HUDEP-2 (cell line): ENCODE results near the gene TTC17.
A peak's percentile ranks its signal among the peaks of the same experiment; 100 is the strongest.
"Not testable (repeated sequence)": the region's sequence is repeated elsewhere in the genome, so short reads cannot be mapped to it uniquely, and the experiment has no call there.

Source experiments
- DNase-seq, 76 experiments: peaks; one replicate each; lab custom pipeline; 2025; ENCODE audit not compliant: unreplicated experiment in 76 of 76; lab: John Stamatoyannopoulos, UW

TTC17 gene

DNA sequence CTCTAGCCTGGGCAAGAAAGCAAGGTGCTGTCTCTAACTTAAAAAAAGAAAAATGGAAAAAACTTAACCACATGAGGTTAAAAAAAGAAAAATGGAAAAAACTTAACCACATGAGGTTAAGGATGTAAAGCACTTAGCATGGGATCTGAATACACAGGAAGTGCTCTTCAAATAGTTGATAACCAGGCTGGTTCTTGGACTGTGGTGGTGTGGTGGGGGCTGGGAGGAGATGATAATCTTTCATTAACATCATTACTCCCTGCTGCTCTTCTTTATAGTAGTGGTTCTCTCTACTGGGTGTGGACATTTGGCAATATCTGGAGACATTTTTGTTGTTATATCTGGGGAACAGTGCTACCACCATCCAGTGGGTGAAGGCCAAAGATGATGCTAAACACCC is 88.4 kb downstream of the TTC17 start:
- DNase-seq: peak in 4 of 76 experiments; percentile 1 to 2 (median 2)

DNA sequence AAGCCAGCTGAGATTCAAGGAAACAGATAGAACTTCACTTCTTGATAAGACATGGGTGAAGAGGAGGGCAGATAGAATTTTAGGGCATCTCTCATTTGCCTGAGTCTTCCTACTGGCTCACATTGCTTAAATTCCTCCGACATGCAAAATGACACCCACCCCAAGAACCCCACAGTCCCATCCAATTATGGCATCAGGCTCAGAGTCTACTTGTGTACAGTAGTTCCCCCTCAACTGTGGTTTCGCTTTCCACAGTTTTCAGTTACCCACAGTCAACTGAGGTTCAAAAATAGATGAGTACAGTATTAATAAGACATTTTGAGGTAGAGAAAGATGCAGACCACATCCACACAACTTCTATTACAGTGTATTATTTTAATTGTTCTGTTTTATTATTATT is 99.8 kb downstream of the TTC17 start:
- no peak for DNase-seq

DNA sequence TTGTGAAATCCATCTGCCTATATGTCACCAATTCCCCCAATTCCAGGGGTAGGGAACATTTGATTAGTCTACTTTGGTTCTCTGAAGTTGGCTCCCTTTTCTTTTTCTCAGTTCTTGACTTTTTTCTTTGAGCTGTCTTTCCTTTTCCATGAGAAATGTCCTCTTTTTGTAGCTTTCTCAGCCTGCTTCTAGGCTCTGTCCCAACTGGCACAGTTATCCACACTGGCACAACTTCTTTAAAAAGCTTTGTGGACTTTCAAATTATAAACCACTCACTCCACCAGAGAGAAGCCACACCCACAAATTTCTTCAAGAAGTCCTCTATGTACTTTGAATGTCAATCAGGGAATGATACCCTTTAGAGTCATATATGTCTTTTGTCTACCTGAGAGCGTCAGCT is 100.5 kb downstream of the TTC17 start:
- no peak for DNase-seq

DNA sequence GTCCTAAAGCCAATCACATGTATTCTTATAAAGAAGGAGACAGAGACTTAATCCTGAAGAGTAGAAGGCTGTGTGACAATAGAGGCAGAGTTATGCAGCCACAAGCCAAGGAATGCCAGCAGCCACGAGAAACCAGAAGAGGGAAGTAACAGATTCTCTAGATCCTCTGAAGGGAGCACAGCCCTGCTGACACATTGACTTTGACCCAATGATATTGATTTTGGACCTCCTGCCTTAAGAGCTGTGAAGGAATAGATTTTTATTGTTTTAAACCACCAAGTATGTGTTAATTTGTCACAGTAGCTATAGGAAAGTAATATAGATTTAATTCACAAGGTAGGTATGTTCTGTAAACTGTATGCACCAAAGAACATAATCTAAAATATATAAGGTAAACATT is 103.6 kb downstream of the TTC17 start:
- no peak for DNase-seq

DNA sequence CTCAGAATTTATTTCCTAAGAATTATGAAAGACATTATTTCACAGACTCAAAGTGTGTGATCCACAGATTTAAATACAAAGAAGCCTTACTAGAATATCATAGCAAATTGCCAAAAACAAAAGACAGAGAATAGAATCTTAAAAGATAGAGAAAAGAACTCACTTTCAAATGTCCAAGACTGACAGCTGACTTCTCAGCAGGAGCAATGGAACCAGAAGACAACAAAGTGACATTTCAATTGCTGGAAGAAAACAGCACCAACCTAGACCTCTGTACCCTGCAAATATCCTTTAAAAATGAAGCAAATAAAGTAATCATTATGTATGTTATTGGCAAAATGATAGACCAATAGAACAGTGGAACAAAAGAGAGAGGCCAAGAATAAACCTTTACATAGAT is 109.2 kb downstream of the TTC17 start:
- DNase-seq: no peak

DNA sequence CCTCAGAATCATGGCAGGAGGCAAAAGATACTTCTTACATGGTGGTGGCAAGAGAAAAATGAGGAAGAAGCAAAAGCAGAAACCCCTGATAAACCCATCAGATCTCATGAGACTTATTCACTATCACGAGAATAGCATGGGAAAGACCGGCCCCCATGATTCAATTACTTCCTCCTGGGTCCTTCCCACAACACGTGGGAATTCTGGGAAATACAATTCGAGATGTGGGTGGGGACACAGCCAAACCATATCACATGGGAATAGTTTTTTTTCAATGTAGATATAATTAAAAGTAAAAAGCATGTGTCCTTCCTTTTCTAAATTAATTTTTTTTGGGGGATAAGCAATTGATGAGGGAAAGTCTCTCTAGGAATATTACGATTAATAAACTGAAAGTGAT is 118.8 kb downstream of the TTC17 start:
- not testable (repeated sequence) for DNase-seq

DNA sequence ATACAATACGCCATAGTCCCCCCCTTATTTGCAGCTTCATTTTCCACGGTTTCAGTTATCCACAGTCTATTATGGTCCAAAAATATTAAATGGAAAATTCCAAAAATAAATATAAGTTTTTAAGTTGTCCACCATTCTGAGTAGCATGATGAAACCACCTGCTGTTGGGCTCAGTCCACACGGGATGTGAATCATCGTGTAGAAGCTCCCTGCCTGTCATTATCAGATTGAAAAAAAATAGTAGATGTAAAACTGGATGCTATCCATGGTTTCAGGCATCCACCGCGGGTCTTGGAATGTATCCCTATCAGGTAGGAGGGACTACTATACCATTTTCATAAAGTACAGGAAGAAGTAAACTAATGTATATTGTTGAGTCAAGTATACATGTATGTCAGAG is 127.4 kb downstream of the TTC17 start:
- no peak for DNase-seq

DNA sequence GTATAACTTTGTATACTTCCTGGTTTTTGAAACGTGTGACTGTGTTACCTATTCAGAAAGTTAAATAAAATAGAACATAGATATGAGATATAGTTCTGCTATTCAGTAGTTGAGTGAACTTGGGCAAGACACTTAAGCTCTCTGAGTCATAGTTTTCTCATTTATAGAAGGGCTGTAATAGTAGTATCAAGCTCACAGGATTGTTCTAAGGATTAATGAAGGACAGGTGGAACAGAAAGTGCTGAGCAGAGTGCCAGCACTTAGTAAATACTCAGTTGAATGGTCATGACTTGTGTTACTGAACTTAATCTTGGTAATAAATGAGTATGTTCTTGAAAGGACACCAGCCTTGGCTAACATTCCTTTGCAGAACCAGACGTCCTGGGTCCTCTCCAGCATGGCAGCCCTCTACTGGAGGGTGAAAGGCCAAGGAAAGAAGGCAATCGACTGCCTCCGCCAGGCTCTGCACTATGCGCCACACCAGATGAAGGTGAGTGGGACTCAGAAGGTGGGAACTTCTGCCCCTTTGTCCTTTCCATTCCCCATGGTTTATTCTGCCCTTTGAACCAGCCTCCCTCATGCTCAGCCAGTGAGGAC is 131.2 kb downstream of the TTC17 start:
- DNase-seq: no peak

DNA sequence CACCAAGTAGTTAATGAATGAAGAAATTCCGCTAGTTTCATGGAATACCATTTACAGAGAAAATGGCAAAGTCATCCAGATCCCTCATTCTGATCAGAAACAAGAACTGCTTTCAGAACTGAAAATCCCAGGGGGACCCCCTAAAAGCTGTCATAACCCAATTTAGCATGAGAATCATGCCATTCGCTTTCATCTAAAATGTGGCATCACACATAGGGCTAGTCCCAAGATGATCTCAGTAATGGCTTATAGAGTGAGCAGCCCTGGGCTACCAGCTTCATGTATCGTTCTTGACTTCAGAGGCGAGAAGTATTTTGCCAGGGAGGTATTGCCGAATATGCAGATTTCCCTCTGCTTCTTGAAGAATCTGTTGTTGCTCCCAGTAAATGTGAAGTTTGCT is 134.0 kb downstream of the TTC17 start:
- DNase-seq: no peak

DNA sequence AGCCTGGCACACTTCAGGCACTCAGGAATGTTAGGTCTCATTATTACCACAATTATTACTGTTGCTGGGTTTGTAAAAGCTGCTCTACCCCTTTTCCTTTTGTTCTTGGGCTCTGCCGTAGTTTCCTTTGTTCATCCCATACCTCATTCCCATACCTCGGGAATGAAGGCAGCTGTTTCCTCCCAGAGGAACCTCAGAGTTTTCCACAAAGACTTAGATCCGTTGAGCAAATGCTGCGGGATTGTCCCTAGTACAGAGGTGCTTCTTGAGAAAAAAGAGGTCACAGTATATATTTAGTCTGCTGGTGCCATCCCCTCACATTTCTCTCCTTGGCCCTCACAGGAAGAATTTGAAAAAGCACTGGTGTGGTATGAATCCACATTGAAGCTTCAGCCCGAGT is 134.7 kb downstream of the TTC17 start:
- no peak for DNase-seq

DNA sequence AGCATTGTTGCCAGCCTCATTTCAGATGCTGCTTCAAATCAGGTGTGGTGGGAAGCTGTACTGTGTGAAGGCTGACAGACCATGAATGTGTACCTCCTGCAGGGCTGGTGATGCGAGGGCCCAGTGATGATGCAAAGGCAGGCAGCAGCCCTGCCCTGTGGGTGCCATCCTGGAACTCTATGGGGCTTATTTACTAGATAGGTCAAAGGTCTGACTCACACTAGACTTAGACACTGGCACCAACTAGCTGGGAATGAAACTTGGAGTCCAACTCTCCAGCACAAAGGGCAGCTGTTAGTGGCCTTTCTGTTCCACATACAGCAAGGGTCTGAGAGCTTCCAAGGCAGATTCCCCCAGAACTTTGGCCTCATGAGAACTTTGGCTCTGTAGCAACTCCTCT is 138.4 kb downstream of the TTC17 start:
- DNase-seq: no peak

DNA sequence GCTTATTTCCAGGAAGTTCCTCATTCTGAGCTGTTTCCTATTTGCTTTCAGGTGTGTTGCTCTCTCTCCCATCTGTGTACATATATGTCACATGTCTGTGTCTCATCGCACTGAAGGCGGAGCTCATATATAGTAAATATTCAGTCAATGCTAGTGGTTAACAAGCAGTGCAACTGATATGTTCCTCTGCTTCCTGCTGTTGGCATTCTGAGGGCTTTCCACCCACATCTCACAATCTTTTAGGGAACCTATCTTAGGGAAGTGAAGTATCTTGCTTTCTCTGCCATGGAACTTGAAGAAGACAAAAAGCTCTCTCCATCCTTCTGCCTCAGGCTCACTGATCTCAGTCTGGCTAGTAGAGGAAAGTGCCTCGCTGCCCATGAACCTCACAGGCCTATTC is 139.8 kb downstream of the TTC17 start:
- no peak for DNase-seq

DNA sequence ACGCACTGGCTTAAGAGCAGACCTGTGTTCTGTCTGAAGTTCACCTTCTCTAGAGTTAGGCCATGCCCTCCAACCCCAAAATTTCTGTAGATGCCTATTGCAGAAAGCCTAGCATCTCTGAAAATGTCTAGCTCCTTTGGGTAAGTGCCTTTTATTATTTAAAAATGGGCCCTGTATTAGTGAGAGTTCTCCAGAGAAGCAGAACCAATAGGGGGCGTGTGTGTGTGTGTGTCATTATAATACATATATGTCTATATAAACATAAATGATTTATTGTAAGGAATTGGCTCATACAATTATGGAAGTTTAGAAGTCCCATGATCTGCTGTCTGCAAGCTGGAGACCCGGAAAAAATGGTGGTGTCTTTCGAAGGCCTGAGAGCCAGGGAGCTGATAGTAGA is 144.7 kb downstream of the TTC17 start:
- DNase-seq: peak in 4 of 76 experiments; percentile 3 to 25 (median 14)

DNA sequence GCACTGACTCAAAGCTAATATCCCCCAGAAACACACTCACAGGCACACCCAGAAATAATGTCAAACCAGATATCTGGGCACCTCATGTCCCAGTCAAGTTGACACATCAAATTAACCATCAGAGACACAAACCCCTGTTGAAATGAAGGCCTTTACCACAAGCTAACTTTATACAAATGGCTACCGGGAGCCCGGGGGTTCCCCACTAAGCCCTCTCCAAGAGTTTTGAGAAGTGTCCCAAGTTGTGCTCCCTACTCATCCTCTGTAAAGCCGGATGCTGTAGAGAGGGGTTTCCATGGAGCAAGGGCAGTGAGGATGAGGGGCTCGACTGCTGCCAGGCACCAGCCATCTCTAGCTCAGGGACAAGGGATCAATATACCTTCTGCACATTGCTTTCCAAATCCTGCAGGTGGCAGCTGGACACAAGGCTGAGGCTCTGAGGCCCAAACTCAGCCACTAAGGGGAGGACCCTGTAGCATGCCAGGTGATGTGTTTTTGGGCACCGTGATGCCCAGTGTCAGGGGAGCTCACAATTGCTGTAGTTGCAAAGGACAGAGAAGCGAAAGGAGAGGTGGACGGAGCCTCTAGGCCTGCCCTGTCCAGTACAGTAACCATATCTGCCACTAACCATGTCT is 145.7 kb downstream of the TTC17 start:
- peak in 15 of 76 experiments; percentile 2 to 54 (median 15) for DNase-seq

DNA sequence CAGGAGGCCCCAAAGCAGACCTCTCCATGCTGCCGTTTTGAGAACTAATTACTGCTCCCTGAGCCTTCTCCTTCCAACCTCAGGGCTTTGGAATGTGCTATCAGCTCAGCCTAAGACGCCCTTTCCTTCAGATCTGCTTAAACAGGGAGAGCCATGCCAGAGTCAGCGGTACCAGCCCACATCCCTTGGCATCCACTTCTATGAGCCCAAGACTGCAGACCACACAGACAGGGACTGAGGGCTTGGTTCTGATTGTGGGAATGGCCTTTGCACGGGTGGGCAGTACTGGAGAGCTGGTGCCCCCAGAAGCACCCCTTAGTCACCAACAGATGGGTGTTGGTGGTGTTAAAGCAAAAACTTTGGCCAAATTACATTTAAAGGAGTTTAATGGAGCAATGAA is 146.5 kb downstream of the TTC17 start:
- no peak for DNase-seq

DNA sequence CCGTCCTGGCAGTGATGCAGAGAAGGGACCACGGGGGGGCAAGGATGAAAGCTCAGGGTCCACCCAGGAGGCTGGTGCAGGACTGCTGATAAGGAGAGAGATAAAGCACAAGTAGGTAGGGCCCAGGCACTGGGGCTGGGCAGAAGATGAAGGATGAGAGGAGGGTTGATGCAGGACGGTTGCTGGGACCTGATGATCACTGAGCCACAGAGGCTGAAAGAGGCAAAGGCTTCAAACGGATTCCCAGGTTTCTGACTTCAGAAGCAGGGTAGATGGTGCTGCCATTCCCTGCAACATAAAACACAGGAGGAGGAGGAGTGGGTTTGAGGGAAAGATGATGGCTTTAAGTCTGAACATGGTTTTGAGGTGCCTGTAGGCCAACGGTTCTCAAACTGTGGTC is 148.5 kb downstream of the TTC17 start:
- no peak for DNase-seq

DNA sequence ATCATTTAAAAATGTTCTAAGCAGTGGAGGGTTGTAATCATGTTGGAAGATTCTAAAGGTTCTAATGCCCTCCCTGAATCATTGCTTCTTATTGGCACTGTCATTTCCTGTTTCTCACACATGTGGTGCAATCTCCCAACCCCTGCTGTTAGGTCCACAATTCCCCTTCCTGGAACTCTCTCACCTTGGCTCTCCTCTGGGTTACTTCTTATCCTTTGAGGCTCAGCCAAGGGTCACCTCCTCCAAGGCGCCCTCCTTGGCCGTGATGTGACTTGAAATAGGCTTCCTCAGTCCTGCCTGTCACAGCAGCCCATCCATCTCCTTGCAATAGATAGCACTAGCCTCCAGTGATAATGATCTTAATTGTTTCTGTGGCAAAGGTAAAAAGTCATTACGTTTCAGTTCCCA is 149.8 kb downstream of the TTC17 start:
- no peak for DNase-seq

DNA sequence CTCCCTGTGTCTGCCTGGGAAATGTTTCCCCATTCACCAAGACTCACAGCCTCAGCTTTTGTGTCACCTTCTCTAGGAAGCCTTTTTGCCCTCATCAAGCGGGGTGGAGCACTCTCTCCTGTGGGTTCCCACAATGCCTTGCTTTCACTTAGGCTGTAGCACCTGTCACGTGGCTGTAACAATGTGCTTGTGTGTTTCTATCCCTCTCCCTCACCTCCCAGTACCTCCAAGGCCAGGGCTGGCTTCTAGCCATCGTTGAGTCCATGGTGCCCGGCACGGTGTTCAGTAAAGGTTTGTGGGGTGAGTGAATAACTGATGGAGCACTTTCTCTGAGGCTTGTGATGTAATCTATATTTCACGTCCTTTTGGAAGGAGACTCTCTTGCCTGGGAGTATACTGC is 153.2 kb downstream of the TTC17 start:
- no peak for DNase-seq

DNA sequence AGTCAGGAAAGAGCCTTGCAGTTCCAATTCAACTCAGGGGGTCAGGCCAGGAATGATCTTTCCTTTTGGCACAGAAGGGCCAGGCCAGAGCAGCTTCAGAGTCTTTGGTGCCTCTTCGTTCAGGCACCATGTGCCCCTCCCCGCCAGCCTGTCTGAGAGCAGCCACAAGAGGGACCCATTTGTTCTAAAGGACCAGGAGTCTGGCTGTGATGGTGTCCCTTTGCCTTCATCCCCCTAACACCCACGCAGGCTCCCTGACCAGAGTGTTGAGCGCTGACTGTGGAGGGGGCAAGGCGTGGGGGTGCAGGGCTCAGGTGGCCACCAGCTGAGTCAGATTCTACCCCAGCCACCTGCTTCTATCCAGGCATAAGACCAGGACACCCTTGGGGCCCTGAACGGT is 156.4 kb downstream of the TTC17 start:
- DNase-seq: peak in 26 of 76 experiments; percentile 2 to 53 (median 16)

DNA sequence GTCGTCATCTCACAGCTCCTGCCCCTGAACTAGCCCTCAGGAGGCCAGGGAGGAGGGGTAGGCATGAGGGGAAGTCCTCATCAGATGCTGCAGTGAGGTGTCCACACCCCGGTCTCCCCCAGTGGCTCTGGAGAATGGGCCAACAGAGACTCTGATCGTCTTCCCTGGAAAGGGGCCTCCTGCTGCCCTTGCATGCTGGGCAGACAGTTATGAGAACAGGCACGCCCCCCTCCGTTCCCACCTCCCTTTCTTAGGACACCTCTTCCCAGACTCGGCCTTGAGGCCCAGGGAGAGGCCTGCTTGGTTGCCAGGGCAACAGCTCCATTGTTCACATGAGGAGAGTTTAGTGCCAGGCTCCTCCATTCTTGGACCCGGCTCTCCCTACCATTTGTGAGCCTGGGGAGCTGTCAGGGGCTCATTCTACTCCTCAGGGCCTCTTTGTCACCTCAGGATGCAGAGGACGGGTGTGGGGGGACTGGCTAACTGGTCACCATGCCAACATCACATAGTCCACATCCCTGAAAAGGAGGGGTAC is 157.7 kb downstream of the TTC17 start:
- no peak for DNase-seq

DNA sequence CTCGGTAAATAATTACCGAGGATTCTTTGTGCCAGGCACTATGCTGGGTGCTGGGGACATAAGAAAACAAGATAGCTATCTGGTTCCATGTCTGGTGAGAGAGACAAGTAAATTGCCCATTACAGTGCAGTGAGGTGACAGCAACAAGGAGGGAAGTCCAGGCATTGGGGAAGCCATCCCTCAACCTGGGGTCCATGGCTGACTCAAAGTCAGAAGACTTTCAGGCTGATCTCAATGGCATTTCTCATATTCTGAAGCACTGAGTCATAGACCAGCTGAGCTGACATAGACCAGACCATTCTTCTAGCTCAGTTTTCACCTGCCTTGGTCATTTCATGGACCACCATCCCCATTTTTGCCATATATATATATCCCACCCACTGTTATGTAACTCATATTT is 158.8 kb downstream of the TTC17 start:
- DNase-seq: no peak

DNA sequence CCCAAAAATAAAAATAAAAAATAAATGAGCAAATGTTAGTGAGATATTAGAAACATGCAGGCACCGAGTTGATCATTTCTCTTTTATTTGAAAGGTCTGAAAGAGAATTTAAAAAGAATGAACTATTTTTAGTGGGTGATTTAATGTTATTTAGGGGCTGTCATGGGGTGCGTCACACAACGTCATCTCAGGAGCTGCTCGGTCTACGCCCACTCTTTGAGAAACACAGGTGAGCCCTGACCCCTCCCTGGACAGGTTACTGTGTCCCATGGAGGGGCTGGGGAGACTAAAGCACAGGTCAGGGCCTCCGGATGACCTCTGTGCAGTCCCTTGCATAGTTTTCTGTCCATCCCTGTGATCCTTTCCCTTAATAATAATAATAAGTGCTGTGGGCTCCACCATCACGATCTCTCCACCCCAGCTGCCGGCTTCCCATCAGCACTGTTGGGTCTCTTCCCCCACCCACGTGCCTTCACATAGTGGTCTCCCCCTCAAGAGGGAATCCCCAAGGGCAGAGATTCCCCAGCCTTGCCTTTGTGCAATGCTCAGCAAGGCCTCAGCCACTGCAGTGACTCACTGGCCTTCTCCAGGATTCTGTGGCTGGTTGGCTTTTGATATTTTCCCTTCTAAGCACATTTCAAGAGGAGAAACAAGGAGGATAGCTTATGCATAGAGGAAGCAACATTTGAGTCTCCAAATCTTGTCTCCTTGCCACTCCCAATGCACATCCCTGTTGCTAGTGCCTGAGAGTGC is 159.9 kb downstream of the TTC17 start:
- DNase-seq: no peak
